Measurements from ENCODE around the gene SET.

The SET gene

DNA sequence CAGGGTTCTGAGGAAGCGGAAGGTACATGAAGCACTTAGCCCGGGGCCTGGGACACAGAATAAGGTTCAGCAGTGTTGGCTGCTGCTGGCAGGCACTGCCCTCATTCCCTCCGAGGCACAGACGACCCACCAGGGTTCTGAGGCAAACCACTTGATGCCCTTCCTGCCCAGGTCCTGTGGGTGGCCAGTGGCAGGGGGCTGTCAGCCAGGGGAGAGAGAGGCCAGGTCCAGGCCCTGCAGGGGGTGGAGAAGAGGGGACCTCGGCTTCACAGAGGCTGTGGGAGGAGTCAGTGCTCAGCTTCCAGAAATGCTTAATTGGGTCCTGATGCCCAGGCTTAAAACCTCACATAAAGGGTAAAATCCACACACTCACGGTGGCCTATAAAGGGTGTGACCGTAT is 39.3 kb downstream of the SET start:
- no peak for DNase-seq (ENCODE audit: low read depth in 2 of 3, low spot score in 1 of 3)

DNA sequence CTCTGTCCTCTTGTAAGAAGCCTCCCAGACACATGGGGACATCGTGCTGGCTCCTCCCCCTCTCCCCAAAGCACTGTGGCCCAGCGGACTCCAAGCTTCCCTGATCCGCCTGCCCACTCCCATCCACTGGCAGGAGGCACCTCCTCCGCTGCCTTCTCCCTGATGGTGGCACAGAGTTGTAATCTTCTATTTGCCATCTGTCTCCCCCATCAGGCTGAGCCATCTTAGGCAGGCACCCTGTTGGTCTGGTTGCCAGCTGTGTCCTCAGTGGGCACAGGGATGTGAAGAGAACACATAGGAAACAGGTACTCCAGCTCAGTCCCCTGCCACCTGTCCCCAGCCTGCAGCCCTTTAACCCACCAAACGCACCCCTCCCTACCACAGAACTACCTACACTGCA is 40.3 kb downstream of the SET start:
- DNase-seq (ENCODE audit: low read depth in 2 of 3, low spot score in 1 of 3) = no peak

DNA sequence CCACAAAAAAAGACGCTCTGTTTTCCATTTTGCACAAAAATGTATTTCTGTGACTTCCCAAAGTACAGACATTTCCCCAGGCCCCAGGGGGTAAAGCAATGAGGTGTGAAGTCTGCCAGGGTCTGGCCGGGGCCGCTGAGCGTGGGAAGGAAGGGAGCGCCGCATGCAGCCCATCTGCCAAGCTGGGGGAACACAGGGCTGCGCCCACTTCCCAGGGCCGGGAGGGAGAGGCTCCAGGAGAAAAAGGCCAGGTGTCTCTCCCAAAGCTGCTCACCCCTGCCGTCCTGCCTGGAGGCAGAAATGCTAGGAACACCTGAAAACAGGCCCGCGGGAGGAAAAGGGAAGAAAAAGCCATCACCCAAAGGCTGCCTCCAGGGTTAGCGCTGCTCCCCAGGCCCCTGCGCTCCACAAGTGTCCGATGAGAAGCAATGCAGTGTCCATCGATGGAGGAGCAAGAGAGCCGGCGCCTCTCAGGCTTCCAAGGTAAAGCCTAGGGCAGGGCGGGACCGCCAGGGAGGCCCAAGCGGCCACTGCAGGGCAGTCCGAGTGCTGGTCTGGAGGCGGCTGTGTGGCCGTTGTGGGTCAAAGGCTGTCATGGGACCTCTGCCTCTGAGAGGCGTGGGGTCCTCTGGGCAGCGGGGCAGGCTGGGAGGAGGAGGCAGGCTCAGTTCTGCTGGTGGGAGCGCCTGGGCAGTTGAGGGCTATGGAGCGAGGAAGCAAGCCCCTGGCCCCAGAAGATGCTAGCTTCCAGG is 40.9 kb downstream of the SET start:
- no peak for DNase-seq (ENCODE audit: low read depth in 2 of 3, low spot score in 1 of 3)

- no peak for DNase-seq (ENCODE audit: low read depth in 2 of 3, low spot score in 1 of 3)
Measured at GRCh38 chr9:128731093-128731492, 42.1 kb downstream of the SET start.

GRCh38 chr9:128731691-128732090 is 42.7 kb downstream of the SET start:
- no peak for DNase-seq (ENCODE audit: low read depth in 2 of 3, low spot score in 1 of 3)

DNA sequence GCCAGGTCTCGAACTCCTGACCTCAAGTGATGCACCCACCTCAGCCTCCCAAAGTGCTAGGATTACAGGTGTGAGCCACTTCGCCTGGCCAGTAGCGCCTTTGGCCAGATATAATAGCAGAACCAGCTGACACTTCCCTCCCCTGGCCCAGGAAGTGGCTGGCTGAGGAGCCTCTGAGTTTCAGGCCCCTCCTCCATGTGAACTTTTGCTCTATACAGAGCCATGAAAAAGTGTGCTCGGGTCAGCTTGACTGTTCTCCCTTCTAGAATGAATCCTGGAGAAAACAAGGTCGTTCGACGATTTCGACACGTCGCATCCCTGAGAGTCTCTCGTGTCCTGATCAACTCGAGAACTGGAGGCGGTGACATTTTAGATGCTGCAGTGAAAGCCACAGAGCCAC is 43.6 kb downstream of the SET start:
- DNase-seq (ENCODE audit: low read depth in 2 of 3, low spot score in 1 of 3) = no peak

GRCh38 chr9:128733256-128733655 is 44.2 kb downstream of the SET start:
- DNase-seq (ENCODE audit: low read depth in 2 of 3, low spot score in 1 of 3) = no peak

- no peak for DNase-seq (ENCODE audit: low read depth in 2 of 3, low spot score in 1 of 3)
Measured at GRCh38 chr9:128735373-128735772, 46.4 kb downstream of the SET start.

- no peak for DNase-seq (ENCODE audit: low read depth in 2 of 3, low spot score in 1 of 3)
Measured at GRCh38 chr9:128742401-128742800, 53.4 kb downstream of the SET start.

DNA sequence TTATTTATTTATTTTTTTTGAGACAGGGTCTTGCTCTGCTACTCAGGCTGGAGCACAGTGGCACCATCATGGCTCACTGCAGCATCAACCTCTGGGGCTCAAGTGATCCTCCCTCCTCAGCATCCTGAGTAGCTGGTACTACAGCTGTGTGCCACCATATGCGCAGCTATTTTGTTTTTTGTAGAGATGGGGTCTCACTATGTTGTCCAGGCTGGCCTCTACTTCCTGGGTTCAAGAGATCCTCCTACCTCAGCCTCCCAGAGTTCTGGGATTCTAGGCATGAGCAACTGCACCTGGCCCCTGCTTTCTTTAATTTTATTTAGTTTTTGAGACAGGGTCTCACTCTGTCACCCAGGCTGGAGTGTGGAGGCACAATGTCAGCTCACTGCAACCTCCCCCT is 54.4 kb downstream of the SET start:
- no peak for DNase-seq (ENCODE audit: low read depth in 2 of 3, low spot score in 1 of 3)

All from stimulated activated CD4-positive, alpha-beta T cell treated with anti-CD3 and anti-CD28 coated beads, Interleukin-12 subunit alpha, Interleukin-12 subunit beta, amount 100 ng/mL, for 48 hours (primary cell).